ENCODE data around the gene FUT1. TPM values are rescaled to one million over a fixed set of nuclear protein-coding genes. Genes with fewer than 3 reads are reported as not detected.

FUT1 gene
- total RNA-seq, 1 experiment from 2014 or later: 14.1 TPM

DNA sequence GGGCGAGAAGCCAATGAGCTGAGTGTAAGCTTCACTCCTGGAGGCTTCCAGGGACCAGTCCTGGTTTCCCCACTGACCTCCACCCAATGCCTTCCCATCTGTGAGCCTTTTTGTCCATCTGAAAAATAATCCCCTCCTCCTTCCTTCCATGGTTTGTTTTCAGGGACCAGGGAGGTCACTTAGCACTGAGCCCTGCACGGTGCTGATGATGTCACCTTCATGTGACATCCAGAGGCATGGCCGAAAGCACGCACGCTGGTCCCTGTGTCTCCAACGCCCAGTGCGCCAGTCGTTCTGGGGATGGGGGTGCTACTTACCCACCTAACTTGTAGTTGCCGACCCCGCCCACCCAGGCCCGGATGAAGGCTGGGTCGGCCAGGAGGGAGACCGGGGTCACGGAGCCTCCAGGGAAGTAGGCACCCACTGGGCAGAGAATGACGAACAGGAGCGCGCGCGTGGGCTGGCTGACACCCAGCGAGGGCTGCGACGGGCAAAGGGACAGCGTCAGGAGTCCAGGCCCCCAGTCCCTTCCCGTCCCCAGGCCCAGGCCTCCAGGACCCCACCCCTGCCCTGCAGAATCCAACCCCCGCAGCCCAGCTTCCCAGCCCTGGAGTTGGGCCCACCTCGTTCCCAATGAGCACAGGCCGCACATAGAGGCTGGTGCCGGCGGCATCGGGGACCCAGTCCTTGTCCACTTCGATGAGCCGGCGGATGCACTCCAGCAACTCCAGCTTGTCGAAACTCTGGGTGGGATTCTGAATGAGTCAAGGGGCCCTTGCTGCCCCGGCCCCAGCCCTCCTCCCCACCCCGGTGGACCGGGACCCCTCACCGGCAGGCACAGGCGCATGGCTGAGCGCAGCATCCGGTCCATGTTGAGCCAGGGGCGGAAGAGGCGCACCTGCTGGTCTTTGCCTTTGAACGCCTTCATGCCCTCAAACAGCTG is 47.2 kb upstream of the FUT1 start (continued):
- TF ChIP-seq, protein P1, sequence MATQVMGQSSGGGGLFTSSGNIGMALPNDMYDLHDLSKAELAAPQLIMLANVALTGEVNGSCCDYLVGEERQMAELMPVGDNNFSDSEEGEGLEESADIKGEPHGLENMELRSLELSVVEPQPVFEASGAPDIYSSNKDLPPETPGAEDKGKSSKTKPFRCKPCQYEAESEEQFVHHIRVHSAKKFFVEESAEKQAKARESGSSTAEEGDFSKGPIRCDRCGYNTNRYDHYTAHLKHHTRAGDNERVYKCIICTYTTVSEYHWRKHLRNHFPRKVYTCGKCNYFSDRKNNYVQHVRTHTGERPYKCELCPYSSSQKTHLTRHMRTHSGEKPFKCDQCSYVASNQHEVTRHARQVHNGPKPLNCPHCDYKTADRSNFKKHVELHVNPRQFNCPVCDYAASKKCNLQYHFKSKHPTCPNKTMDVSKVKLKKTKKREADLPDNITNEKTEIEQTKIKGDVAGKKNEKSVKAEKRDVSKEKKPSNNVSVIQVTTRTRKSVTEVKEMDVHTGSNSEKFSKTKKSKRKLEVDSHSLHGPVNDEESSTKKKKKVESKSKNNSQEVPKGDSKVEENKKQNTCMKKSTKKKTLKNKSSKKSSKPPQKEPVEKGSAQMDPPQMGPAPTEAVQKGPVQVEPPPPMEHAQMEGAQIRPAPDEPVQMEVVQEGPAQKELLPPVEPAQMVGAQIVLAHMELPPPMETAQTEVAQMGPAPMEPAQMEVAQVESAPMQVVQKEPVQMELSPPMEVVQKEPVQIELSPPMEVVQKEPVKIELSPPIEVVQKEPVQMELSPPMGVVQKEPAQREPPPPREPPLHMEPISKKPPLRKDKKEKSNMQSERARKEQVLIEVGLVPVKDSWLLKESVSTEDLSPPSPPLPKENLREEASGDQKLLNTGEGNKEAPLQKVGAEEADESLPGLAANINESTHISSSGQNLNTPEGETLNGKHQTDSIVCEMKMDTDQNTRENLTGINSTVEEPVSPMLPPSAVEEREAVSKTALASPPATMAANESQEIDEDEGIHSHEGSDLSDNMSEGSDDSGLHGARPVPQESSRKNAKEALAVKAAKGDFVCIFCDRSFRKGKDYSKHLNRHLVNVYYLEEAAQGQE (IDR thresholded peaks at IDR 0.05; ENCODE audit: low read depth): no peak

- no peak overlapping the region for H3K4me2 ChIP-seq (ENCODE audit: low read length)
- TF ChIP-seq CEBPB (IDR thresholded peaks at IDR 0.05; ENCODE audit: low read depth): no peak
- 0 out of 2 replicates have a peak overlapping the region, but pooled peaks have one; percentile 34 for H3K27ac ChIP-seq (ENCODE audit: low read depth, low read length)
- H3K4me3 ChIP-seq (replicated peaks in 1 of 2; ENCODE audit: low read depth in 1 of 2, low read length in 2 of 2): no peak overlapping the region
- no peaks in the 10 kb centered on the region for H3K36me3 ChIP-seq (ENCODE audit: control insufficient read depth in 1 of 2, insufficient read depth in 2 of 2, low read length in 2 of 2)
- no TSS peak for BruUV-seq (replicated peaks)
- POLR2A ChIA-PET: no interaction called here
- no peak overlapping the region for H2AFZ ChIP-seq (ENCODE audit: low read depth, low read length, poor library complexity, severe bottlenecking)
- H3K9me2 ChIP-seq (ENCODE audit: insufficient read depth): no peaks in the 10 kb centered on the region
- H3K4me1 ChIP-seq (ENCODE audit: control insufficient read depth in 1 of 2, insufficient read depth in 2 of 2, low read length in 2 of 2): peaks cover 0 to 11% of the 10 kb centered on the region in 2 experiments; a peak in 1 of 4 replicates
- no peak for DNase-seq (ENCODE audit: low read depth, low spot score)
- H4K20me1 ChIP-seq (ENCODE audit: insufficient read depth): no peaks in the 10 kb centered on the region
- intact Hi-C loops (cut with micrococcal nuclease): no loop called here
- H3K9ac ChIP-seq (ENCODE audit: low read length): no peak overlapping the region
- ATAC-seq: no peak
- H3K9me3 ChIP-seq (ENCODE audit: control insufficient read depth in 1 of 2, insufficient read depth in 1 of 2, low read depth in 1 of 2, low read length in 2 of 2): no peaks in the 10 kb centered on the region
- H3K27me3 ChIP-seq (ENCODE audit: insufficient read depth, low read length): no peaks in the 10 kb centered on the region
- RAD21 ChIA-PET (ENCODE audit: low non-redundant PET in 1 of 2, low total read pairs in 2 of 2, uncharacterized antibody in 2 of 2, unreplicated experiment in 2 of 2): no interaction called here
- no peaks in the 10 kb centered on the region for H3K79me2 ChIP-seq (ENCODE audit: insufficient read depth, low read length)
- CTCF ChIA-PET: interaction anchor here (0.6 kb wide), 1 partner anchor 45 kb away, joined by 3 read pairs; no protein-coding TSS in a partner anchor
These were observed 46.5 kb upstream of the FUT1 start for GRCh38 chr19:48798937-48799336.

Measured in HCT116 (cell line).